Right hindlimb (tissue), 1 donor: ENCODE measurements around the gene PSD4.

Experiments used
- DNase-seq: peaks from one replicate; pipeline ENCODE4 v3.0.0-alpha.2; 2018

PSD4 gene

GRCh38 chr2:113209646-113210171, 35.9 kb downstream of the PSD4 start:
- DNase-seq, result no peak

- no peak for DNase-seq
Observed at GRCh38 chr2:113211226-113212105, 37.7 kb downstream of the PSD4 start.

GRCh38 chr2:113212245-113213060, 38.7 kb downstream of the PSD4 start:
- peak; percentile 53 for DNase-seq

- DNase-seq, result no peak
Observed at GRCh38 chr2:113213061-113213930, 39.5 kb downstream of the PSD4 start.

- no peak for DNase-seq
Observed at GRCh38 chr2:113214141-113214540, 40.4 kb downstream of the PSD4 start.

GRCh38 chr2:113215056-113215455, 41.3 kb downstream of the PSD4 start:
- no peak for DNase-seq

- no peak for DNase-seq
Observed at GRCh38 chr2:113216321-113216720, 42.5 kb downstream of the PSD4 start.

GRCh38 chr2:113216891-113217454, 43.2 kb downstream of the PSD4 start:
- DNase-seq, result no peak

- DNase-seq, result no peak
Observed at GRCh38 chr2:113217455-113218282, 43.9 kb downstream of the PSD4 start.

- peak; percentile 48 for DNase-seq
Observed at GRCh38 chr2:113218283-113219091, 44.7 kb downstream of the PSD4 start.

GRCh38 chr2:113219092-113219441, 45.3 kb downstream of the PSD4 start:
- no peak for DNase-seq

- no peak for DNase-seq
Observed at GRCh38 chr2:113219525-113219888, 45.7 kb downstream of the PSD4 start.

- no peak for DNase-seq
Observed at GRCh38 chr2:113219889-113220641, 46.3 kb downstream of the PSD4 start.

- no peak for DNase-seq
Observed at GRCh38 chr2:113220970-113221708, 47.4 kb downstream of the PSD4 start.

GRCh38 chr2:113221846-113222245, 48.1 kb downstream of the PSD4 start:
- no peak for DNase-seq

- DNase-seq, result no peak
Observed at GRCh38 chr2:113223813-113224212, 50.0 kb downstream of the PSD4 start.

GRCh38 chr2:113224647-113225236, 51.0 kb downstream of the PSD4 start:
- no peak for DNase-seq
